T-helper 17 cell (primary cell): Measurements from ENCODE around the gene IL22RA1. TPM values are rescaled to one million over a fixed set of nuclear protein-coding genes. Genes with fewer than 3 reads are reported as not detected.
A peak's percentile ranks its signal among the peaks of the same experiment; 100 is the strongest.

Experiments used
- ATAC-seq: fragments of 150-1000 bp; cut with Tn5 transposase; 2 replicates; pipeline ENCODE4 v1.10.0; 2021; ENCODE audit warnings: mild to moderate bottlenecking, moderate library complexity
- DNase-seq, 3 donors: peaks; one replicate each; pipeline versions ENCODE4 v3.0.0 to v3.0.0-alpha.2; 2020 to 2021
- H3K9me3 ChIP-seq: one replicate; pipeline ENCODE4 v1.7.0; 2013; ENCODE audit warnings: low read length, mild to moderate bottlenecking; ENCODE audit not compliant: control insufficient read depth, poor library complexity, severe bottlenecking
- H3K27ac Mint-ChIP-seq: one replicate; pipeline ENCODE4 v1.8.0; 2022; ENCODE audit warnings: mild to moderate bottlenecking, moderate library complexity, mixed read lengths
- H3K27me3 Mint-ChIP-seq: one replicate; pipeline ENCODE4 v1.8.0; 2022; ENCODE audit warnings: mixed read lengths
- H3K36me3 Mint-ChIP-seq: one replicate; pipeline ENCODE4 v1.8.0; 2022; ENCODE audit warnings: low read depth, mixed read lengths
- H3K4me1 Mint-ChIP-seq: one replicate; pipeline ENCODE4 v1.8.0; 2022; ENCODE audit warnings: mild to moderate bottlenecking, mixed read lengths
- H3K4me3 Mint-ChIP-seq: one replicate; pipeline ENCODE4 v1.8.0; 2022; ENCODE audit warnings: mild to moderate bottlenecking, moderate library complexity, mixed read lengths
- total RNA-seq, 4 donors: library from RNA in 2 of 4; stranded (reverse) in 2 of 4; gene quantifications; one replicate each; pipeline ENCODE4 v1.2.3 and lab custom pipeline; 2022 to 2026

Gene IL22RA1
- total RNA-seq, 2 donors from 2014 or later, result not detected

DNA sequence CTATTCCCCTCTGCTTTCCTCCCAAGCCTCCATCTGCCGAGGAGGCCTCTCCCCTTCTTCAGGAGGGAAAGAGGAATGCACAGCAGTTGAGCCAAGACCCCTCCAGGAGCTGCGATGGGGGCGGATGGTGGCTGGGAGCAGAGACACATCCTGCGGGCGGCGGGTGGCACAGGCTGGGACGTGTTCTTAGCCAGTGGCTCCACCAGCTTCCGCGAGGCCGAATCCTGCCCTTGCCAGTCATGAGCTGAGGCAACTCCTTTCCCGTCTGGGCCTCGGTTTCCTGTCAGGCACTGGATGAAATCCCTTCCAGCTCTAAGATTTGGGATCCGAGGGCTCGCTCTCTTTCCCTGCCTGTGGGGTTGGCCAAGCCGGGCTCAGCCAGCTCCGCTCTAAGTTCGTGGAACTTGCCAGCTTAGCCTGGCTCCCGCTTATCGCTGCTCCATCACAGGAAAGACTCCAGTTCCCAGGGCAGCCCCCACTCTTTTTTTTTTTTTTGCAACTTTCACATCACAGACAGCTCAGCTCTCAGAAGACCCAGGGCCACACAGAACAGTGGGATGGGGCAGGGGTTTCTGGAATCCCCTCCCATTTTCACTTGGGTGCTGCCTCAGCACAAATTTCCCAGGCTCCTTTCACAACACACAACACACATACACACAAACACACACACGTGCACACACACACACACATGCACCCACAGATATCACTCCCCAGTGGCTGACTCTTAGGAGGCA, 31.5 kb downstream of the IL22RA1 start:
- H3K4me3 Mint-ChIP-seq, result peak overlapping the region; percentile 67
- peaks cover 34% of the 10 kb centered on the region for H3K27me3 Mint-ChIP-seq
- DNase-seq (no peak), ATAC-seq (no peak)
- peak overlapping the region; percentile 8 for H3K27ac Mint-ChIP-seq
- H3K9me3 ChIP-seq, result no peaks in the 10 kb centered on the region
- H3K4me1 Mint-ChIP-seq, result peaks cover 19% of the 10 kb centered on the region
- peaks cover 3% of the 10 kb centered on the region for H3K36me3 Mint-ChIP-seq

DNA sequence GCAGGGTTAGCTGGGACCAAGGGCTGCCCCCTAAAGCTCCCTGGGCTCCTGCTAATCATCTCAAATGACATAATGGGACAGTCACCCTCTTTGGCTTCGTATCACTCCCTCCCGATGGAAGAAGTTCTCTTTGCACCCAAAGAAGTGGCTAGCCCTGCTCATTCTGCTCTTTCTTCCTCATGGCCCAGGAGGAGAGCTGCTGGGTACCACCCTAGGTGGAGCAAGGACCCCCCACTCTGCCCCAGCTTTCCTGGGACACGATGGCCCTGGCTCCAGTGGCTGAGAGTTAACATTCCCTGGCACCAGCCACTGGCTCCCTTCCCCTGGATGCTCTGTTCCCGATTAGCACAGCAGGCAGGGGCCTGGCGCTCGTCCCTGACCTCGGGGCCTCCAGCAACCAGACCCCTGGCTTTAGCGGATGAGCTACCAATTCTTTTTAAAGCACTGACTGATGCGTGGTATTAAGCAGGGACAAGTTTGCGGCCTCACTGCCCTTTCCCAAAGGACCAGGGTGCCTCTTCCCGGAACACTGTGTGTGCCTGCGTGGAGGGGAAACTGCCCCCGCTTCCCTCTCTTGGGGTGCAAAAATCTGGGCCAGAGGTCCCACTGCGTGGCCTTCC, 32.2 kb downstream of the IL22RA1 start:
- H3K27me3 Mint-ChIP-seq, result peaks cover 27% of the 10 kb centered on the region
- H3K36me3 Mint-ChIP-seq, result peaks cover 3% of the 10 kb centered on the region
- DNase-seq, result no peak
- ATAC-seq, result no peak
- H3K4me3 Mint-ChIP-seq, result no peak overlapping the region
- H3K4me1 Mint-ChIP-seq, result peaks cover 19% of the 10 kb centered on the region
- H3K9me3 ChIP-seq, result no peaks in the 10 kb centered on the region
- H3K27ac Mint-ChIP-seq, result no peak overlapping the region

DNA sequence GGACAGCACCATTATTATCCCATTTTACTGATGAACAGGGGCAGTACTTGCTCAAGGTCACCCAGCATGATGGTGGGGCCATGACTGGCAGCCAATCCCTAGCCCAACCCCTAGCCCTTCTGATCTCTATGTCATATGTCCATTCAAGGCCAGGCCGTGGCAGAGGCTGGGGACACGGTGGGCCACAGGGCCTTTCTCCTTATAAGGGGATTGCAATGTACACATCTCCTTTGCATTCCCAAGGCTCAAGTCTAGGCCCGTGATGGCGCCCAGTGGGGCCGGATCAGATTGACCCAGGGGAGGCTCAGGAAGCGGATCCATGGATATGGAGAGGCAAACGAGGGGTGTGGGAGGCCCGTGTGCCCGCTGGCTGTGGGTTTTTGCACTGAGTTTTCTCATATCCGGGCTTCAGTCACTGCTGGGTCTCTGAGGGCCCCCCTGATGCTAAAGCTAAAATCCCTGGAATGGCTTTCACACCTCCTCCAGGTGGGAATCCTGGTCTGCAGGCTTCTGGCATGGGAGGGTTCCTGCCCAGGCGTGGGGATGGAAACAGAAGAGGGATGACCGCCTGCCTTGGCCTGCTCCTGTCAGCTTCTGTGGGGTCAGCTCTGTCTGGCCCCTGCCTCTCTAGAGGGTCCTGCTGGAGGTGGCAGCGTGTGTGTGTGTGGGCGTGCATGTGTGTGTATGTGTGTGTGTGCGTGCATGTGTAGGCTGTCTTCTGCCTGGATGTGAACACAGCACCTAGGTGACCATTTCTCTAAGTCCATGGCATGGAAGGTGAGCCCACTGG, 33.1 kb downstream of the IL22RA1 start:
- Mint-ChIP-seq H3K36me3 (peaks cover 3% of the 10 kb centered on the region), H3K27me3 (peaks cover 24% of the 10 kb centered on the region), H3K4me1 (peaks cover 19% of the 10 kb centered on the region), H3K4me3 (no peak overlapping the region), H3K27ac (no peak overlapping the region)
- no peak for ATAC-seq
- no peak for DNase-seq
- no peaks in the 10 kb centered on the region for H3K9me3 ChIP-seq

DNA sequence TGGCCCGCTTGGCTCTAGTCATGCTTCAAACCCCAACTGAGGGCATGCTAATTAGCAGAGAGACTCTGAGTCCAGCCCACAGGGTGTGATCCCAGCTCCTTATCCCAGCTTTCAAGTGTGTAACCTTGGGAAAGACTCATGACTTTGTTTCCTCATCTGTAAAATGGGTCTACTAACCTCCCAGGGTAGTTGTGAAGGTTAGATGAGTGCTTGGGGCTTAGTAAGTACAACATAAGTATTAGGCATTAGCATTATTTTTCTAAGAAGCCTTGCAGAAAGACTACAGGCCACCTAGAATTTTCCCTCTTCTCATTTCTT, 33.8 kb downstream of the IL22RA1 start:
- no peaks in the 10 kb centered on the region for H3K9me3 ChIP-seq
- Mint-ChIP-seq H3K36me3 (peaks cover 3% of the 10 kb centered on the region), H3K27ac (no peak overlapping the region), H3K4me1 (peaks cover 19% of the 10 kb centered on the region), H3K4me3 (no peak overlapping the region), H3K27me3 (peaks cover 20% of the 10 kb centered on the region)
- DNase-seq (no peak), ATAC-seq (no peak)

- H3K4me3 Mint-ChIP-seq, result no peak overlapping the region
- H3K36me3 Mint-ChIP-seq, result peaks cover 3% of the 10 kb centered on the region
- no peaks in the 10 kb centered on the region for H3K9me3 ChIP-seq
- H3K27me3 Mint-ChIP-seq, result peaks cover 14% of the 10 kb centered on the region
- DNase-seq (no peak), ATAC-seq (no peak)
- no peak overlapping the region for H3K27ac Mint-ChIP-seq
- peaks cover 16% of the 10 kb centered on the region for H3K4me1 Mint-ChIP-seq
Measured at GRCh38 chr1:24108334-24109165, 34.4 kb downstream of the IL22RA1 start.

GRCh38 chr1:24107462-24108138, 35.3 kb downstream of the IL22RA1 start:
- Mint-ChIP-seq H3K27ac (no peak overlapping the region), H3K36me3 (peaks cover 3% of the 10 kb centered on the region), H3K27me3 (peaks cover 10% of the 10 kb centered on the region), H3K4me3 (no peak overlapping the region), H3K4me1 (peaks cover 14% of the 10 kb centered on the region)
- no peak for DNase-seq
- no peak for ATAC-seq
- H3K9me3 ChIP-seq, result no peaks in the 10 kb centered on the region

- Mint-ChIP-seq H3K4me1 (peaks cover 5% of the 10 kb centered on the region), H3K36me3 (no peaks in the 10 kb centered on the region), H3K4me3 (no peak overlapping the region), H3K27me3 (no peaks in the 10 kb centered on the region), H3K27ac (no peak overlapping the region)
- no peaks in the 10 kb centered on the region for H3K9me3 ChIP-seq
- ATAC-seq (no peak), DNase-seq (no peak)
Measured at GRCh38 chr1:24105368-24106160, 37.4 kb downstream of the IL22RA1 start.

GRCh38 chr1:24104854-24105253, 38.1 kb downstream of the IL22RA1 start:
- Mint-ChIP-seq H3K4me3 (no peak overlapping the region), H3K36me3 (no peaks in the 10 kb centered on the region), H3K4me1 (peaks cover 5% of the 10 kb centered on the region), H3K27ac (no peak overlapping the region), H3K27me3 (no peaks in the 10 kb centered on the region)
- no peak for DNase-seq
- ATAC-seq, result no peak
- no peaks in the 10 kb centered on the region for H3K9me3 ChIP-seq

- no peaks in the 10 kb centered on the region for H3K9me3 ChIP-seq
- Mint-ChIP-seq H3K27me3 (no peaks in the 10 kb centered on the region), H3K4me1 (no peaks in the 10 kb centered on the region), H3K36me3 (no peaks in the 10 kb centered on the region), H3K27ac (no peak overlapping the region), H3K4me3 (no peak overlapping the region)
- DNase-seq (no peak), ATAC-seq (no peak)
Measured at GRCh38 chr1:24103879-24104278, 39.1 kb downstream of the IL22RA1 start.

- no peak overlapping the region for H3K27ac Mint-ChIP-seq
- no peaks in the 10 kb centered on the region for H3K9me3 ChIP-seq
- DNase-seq (no peak), ATAC-seq (no peak)
- H3K27me3 Mint-ChIP-seq, result no peaks in the 10 kb centered on the region
- no peak overlapping the region for H3K4me3 Mint-ChIP-seq
- H3K4me1 Mint-ChIP-seq, result no peaks in the 10 kb centered on the region
- no peaks in the 10 kb centered on the region for H3K36me3 Mint-ChIP-seq
Measured at GRCh38 chr1:24103408-24103807, 39.5 kb downstream of the IL22RA1 start.

- Mint-ChIP-seq H3K27me3 (no peaks in the 10 kb centered on the region), H3K27ac (no peak overlapping the region), H3K36me3 (no peaks in the 10 kb centered on the region), H3K4me1 (no peaks in the 10 kb centered on the region), H3K4me3 (no peak overlapping the region)
- DNase-seq (no peak), ATAC-seq (no peak)
- no peaks in the 10 kb centered on the region for H3K9me3 ChIP-seq
Measured at GRCh38 chr1:24102961-24103360, 40.0 kb downstream of the IL22RA1 start.
